Natural killer cell (primary cell): ENCODE data around the gene ACAA2. TPM values are rescaled to one million over a fixed set of nuclear protein-coding genes. Genes with fewer than 3 reads are reported as not detected.
"Not testable (repeated sequence)": the region's sequence is repeated elsewhere in the genome, so short reads cannot be mapped to it uniquely, and the experiment has no call there.

Source experiments
- ATAC-seq, 3 donors: fragments of 150-1000 bp in 2 of 3; fragments of 200-7000 bp in 1 of 3; cut with Tn5 transposase; 1 replicate in 1 of 3; 2 replicates in 2 of 3; pipeline ENCODE4 v1.10.0; 2021; ENCODE audit warnings: mild to moderate bottlenecking in 2 of 3, moderate library complexity in 2 of 3
- DNase-seq, 2 donors: peaks; one replicate each; pipeline versions ENCODE4 v3.0.0 to v3.0.0-alpha.2; 2013 to 2021; ENCODE audit warnings: mixed read lengths in 1 of 2
- H3K27ac ChIP-seq: one replicate; pipeline ENCODE4 v1.5.1; 2013; ENCODE audit warnings: mild to moderate bottlenecking, low read length
- H3K27me3 ChIP-seq: one replicate; pipeline ENCODE4 v1.6.1; 2013; ENCODE audit warnings: low read length; ENCODE audit not compliant: control insufficient read depth, insufficient read depth
- H3K36me3 ChIP-seq: one replicate; pipeline ENCODE4 v1.6.1; 2013; ENCODE audit warnings: low read length; ENCODE audit not compliant: control insufficient read depth, insufficient read depth
- H3K4me1 ChIP-seq: one replicate; pipeline ENCODE4 v1.6.1; 2013; ENCODE audit warnings: low read length; ENCODE audit not compliant: control insufficient read depth, insufficient read depth
- H3K4me3 ChIP-seq: one replicate; pipeline ENCODE4 v1.5.1; 2013; ENCODE audit warnings: low read length
- H3K9me3 ChIP-seq: one replicate; pipeline ENCODE4 v1.6.1; 2013; ENCODE audit warnings: low read length; ENCODE audit not compliant: control insufficient read depth, insufficient read depth
- H3K27ac Mint-ChIP-seq, 2 donors: one replicate each; pipeline ENCODE4 v1.8.0; 2022; ENCODE audit warnings: mild to moderate bottlenecking in 2 of 2, mixed read lengths in 2 of 2, moderate library complexity in 1 of 2
- H3K27me3 Mint-ChIP-seq, 2 donors: one replicate each; pipeline ENCODE4 v1.8.0; 2022; ENCODE audit warnings: low read depth in 2 of 2, mixed read lengths in 2 of 2
- H3K36me3 Mint-ChIP-seq: one replicate; pipeline ENCODE4 v1.8.0; 2022; ENCODE audit warnings: mixed read lengths
- H3K4me1 Mint-ChIP-seq, 2 donors: one replicate each; pipeline ENCODE4 v1.8.0; 2022; ENCODE audit warnings: mixed read lengths in 2 of 2
- H3K4me3 Mint-ChIP-seq: one replicate; pipeline ENCODE4 v1.8.0; 2022; ENCODE audit warnings: mild to moderate bottlenecking, moderate library complexity, mixed read lengths
- H3K9me3 Mint-ChIP-seq, 2 donors: one replicate each; pipeline ENCODE4 v1.8.0; 2022; ENCODE audit warnings: mixed read lengths in 2 of 2
- WGBS: methylation state at CpG from one replicate; pipeline ENCODE4 v1.1.7; 2013; ENCODE audit warnings: missing lambda C conversion rate; ENCODE audit not compliant: insufficient coverage; 5-methylcytosine and 5-hydroxymethylcytosine counted together
- intact Hi-C: fragments of 100-400 bp; cut with micrococcal nuclease; formaldehyde crosslinking; loops from one replicate; pipeline ENCODE4 v1.14.2; 2022
- total RNA-seq, 4 donors: library from RNA; stranded (reverse); fragments of 120-200 nt in 1 of 4; gene quantifications; one replicate each; pipeline versions ENCODE4 v1.2.3 to v1.2.4, GENCODE V29; 2013 to 2022
- TF ChIP-seq, protein P1 (sequence below): fragments of 200-600 bp; IDR thresholded peaks from one replicate; pipeline ENCODE4 v1.8.0; 2022; ENCODE audit warnings: antibody characterized with exemption

ACAA2 gene
- total RNA-seq, 3 donors from 2014 or later (not counting 1 experiment from before 2014, with no cell fraction given) = 47.0 to 71.7 (median 59.2) TPM

GRCh38 chr18:49838381-49838780, 25.0 kb upstream of the ACAA2 start:
- intact Hi-C loops = no loop called here
- no peaks in the 10 kb centered on the region for H3K9me3 Mint-ChIP-seq
- no peak for ATAC-seq
- H3K27ac Mint-ChIP-seq = peak overlapping the region in 1 of 2 donors; percentile 5
- no peaks in the 10 kb centered on the region for H3K36me3 Mint-ChIP-seq
- no peak overlapping the region for H3K4me3 Mint-ChIP-seq
- no peaks in the 10 kb centered on the region for H3K27me3 ChIP-seq
- no peak for DNase-seq
- no peaks in the 10 kb centered on the region for H3K27me3 Mint-ChIP-seq
- H3K9me3 ChIP-seq = no peaks in the 10 kb centered on the region
- H3K4me1 ChIP-seq = no peaks in the 10 kb centered on the region
- H3K27ac ChIP-seq = no peak overlapping the region
- H3K4me3 ChIP-seq = no peak overlapping the region
- H3K36me3 ChIP-seq = no peaks in the 10 kb centered on the region
- 96% methylated on average over 4 of the region's 4 CpGs for WGBS
- TF ChIP-seq, protein P1, sequence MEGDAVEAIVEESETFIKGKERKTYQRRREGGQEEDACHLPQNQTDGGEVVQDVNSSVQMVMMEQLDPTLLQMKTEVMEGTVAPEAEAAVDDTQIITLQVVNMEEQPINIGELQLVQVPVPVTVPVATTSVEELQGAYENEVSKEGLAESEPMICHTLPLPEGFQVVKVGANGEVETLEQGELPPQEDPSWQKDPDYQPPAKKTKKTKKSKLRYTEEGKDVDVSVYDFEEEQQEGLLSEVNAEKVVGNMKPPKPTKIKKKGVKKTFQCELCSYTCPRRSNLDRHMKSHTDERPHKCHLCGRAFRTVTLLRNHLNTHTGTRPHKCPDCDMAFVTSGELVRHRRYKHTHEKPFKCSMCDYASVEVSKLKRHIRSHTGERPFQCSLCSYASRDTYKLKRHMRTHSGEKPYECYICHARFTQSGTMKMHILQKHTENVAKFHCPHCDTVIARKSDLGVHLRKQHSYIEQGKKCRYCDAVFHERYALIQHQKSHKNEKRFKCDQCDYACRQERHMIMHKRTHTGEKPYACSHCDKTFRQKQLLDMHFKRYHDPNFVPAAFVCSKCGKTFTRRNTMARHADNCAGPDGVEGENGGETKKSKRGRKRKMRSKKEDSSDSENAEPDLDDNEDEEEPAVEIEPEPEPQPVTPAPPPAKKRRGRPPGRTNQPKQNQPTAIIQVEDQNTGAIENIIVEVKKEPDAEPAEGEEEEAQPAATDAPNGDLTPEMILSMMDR = no peak
- H3K4me1 Mint-ChIP-seq = peaks cover 39 to 53% of the 10 kb centered on the region in 2 donors

- no peaks in the 10 kb centered on the region for H3K9me3 Mint-ChIP-seq
- ATAC-seq (no peak), DNase-seq (no peak)
- Histone ChIP-seq H3K9me3 (no peaks in the 10 kb centered on the region), H3K27ac (no peak overlapping the region), H3K4me1 (no peaks in the 10 kb centered on the region), H3K36me3 (no peaks in the 10 kb centered on the region), H3K4me3 (no peak overlapping the region), H3K27me3 (no peaks in the 10 kb centered on the region)
- H3K27ac Mint-ChIP-seq = peak overlapping the region in 1 of 2 donors; percentile 5
- H3K4me3 Mint-ChIP-seq = no peak overlapping the region
- H3K36me3 Mint-ChIP-seq = no peaks in the 10 kb centered on the region
- H3K27me3 Mint-ChIP-seq = no peaks in the 10 kb centered on the region
- intact Hi-C loops = no loop called here
- WGBS = 94% methylated on average over 4 of the region's 5 CpGs
- TF ChIP-seq, protein P1 = no peak
- H3K4me1 Mint-ChIP-seq = peaks cover 35 to 52% of the 10 kb centered on the region in 2 donors
These were observed 24.6 kb upstream of the ACAA2 start for GRCh38 chr18:49837889-49838288.

DNA sequence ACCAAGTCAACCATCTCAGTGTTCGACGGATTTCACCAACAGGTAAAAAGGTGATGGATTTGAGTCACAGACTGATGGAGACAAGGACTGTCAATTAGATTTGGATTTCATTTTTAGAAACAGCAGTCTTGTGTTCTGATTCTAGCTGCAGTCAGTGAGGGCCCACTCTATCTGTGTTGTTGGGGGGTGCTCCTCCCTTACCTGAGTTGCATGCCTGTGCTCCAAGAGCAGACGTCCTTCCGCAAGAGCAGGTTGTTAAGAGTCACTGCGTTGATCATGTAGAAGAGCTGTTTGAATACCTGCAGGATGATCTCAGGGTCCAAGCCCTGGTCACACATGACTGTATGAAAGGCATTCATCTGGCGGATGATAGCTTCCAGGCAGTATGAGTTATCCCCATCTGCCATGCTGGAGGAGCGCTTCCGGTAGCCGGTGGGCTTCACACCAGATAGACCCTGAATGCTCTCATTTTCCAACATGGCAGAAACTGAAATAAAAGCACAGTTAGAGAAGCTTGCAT, 24.0 kb upstream of the ACAA2 start:
- H3K4me3 Mint-ChIP-seq, DNase-seq, H3K27ac Mint-ChIP-seq, H3K9me3 Mint-ChIP-seq, H3K4me1 ChIP-seq, H3K36me3 Mint-ChIP-seq, H3K36me3 ChIP-seq, H3K27me3 ChIP-seq, intact Hi-C loops, H3K4me3 ChIP-seq, ATAC-seq, H3K27ac ChIP-seq, H3K9me3 ChIP-seq, H3K27me3 Mint-ChIP-seq: not testable (repeated sequence)
- peaks cover 35 to 57% of the 10 kb centered on the region in 2 donors for H3K4me1 Mint-ChIP-seq
- 94% methylated on average over 9 of the region's 9 CpGs for WGBS

DNA sequence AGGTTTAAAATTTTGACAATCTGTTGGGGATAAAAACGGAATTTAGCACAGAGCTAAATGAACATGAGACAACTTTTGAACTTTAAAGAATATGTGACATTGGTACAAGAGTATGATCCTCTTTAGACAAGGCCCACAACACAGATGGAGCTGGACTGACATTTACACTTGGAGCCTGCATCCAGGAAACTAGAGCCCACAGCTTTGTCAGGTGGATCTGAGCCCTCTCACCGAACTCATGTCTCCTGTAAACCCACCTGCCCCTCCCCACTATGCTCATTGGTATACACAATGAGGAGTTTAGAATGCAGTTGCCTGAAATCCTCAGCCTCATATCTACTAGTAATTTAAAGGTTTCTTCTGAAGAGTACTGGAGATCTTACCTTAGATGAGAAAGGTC, 22.1 kb upstream of the ACAA2 start:
- Mint-ChIP-seq H3K36me3 (no peaks in the 10 kb centered on the region), H3K9me3 (no peaks in the 10 kb centered on the region), H3K4me1 (peaks cover 33 to 56% of the 10 kb centered on the region in 2 donors), H3K27ac (peak overlapping the region; percentile 32 to 78), H3K4me3 (no peak overlapping the region), H3K27me3 (no peaks in the 10 kb centered on the region)
- intact Hi-C loops = no loop called here
- Histone ChIP-seq H3K27ac (no peak overlapping the region), H3K9me3 (no peaks in the 10 kb centered on the region), H3K4me1 (no peaks in the 10 kb centered on the region), H3K4me3 (no peak overlapping the region), H3K36me3 (no peaks in the 10 kb centered on the region), H3K27me3 (no peaks in the 10 kb centered on the region)
- no peak for DNase-seq
- TF ChIP-seq, protein P1 = no peak
- WGBS = 96% methylated on average over 2 of the region's 2 CpGs
- no peak for ATAC-seq
